ENCODE measurements around the gene ACOXL. TPM values are rescaled to one million over a fixed set of nuclear protein-coding genes. Genes with fewer than 3 reads are reported as not detected.
"Not testable (repeated sequence)": the region's sequence is repeated elsewhere in the genome, so short reads cannot be mapped to it uniquely, and the experiment has no call there.

Gene ACOXL
- under 1 TPM in 1 of 5 donors, not detected in 4; 0.10 TPM for total RNA-seq
- not detected for total RNA-seq (2013)
- 0 to 0.59 (median 0.12) reads per million in 29 experiments for total RNA-seq

GRCh38 chr2:110732422-110733413, at the start of gene ACOXL:
TSS of gene ACOXL (plus strand) at chr2:110732573. CDS start at chr2:110768390, 35,817 bp downstream.
- CTCF ChIA-PET = interaction anchor here in 1 of 2 donors (1.1 kb wide), 1 partner anchor 21 kb away, joined by 5 read pairs; no protein-coding TSS in a partner anchor
- peaks cover 0 to 41% of the 10 kb centered on the region in 2 experiments for H3K27me3 ChIP-seq (replicated peaks in 1 of 2; ENCODE audit: control insufficient read depth in 2 of 2, extremely low read depth in 1 of 2, insufficient read depth in 2 of 2, low read length in 1 of 2)

GRCh38 chr2:110682872-110683271, 49.5 kb upstream of the ACOXL start:
- DNase-seq = no peak
- ChIA-PET POLR2A (interaction anchor here in 1 of 2 donors (0.6 kb wide), 1 partner anchor 18 kb away, joined by 3 read pairs; no protein-coding TSS in a partner anchor), CTCF (no interaction called here)
- WGBS (ENCODE audit: insufficient coverage) = no CpG with 5 or more reads among the region's 1 CpG
- ATAC-seq (replicated peaks in 1 of 4) = no peak
- no peak overlapping the region for H3K27ac Mint-ChIP-seq
- Histone ChIP-seq H3K9me3 (no peaks in the 10 kb centered on the region), H3K27me3 (replicated peaks in 1 of 2; ENCODE audit: control insufficient read depth in 2 of 2, extremely low read depth in 1 of 2, insufficient read depth in 2 of 2, low read length in 1 of 2) (peaks cover 0 to 10% of the 10 kb centered on the region in 2 experiments), H3K4me1 (ENCODE audit: control insufficient read depth in 1 of 2, extremely low read depth in 1 of 2, insufficient read depth in 2 of 2, low read length in 2 of 2) (peaks cover 7 to 12% of the 10 kb centered on the region in 2 experiments), H3K27ac (ENCODE audit: low read length) (no peak overlapping the region), H3K4me3 (ENCODE audit: control insufficient read depth in 1 of 2, extremely low read depth in 1 of 2, low read length in 1 of 2) (no peak overlapping the region), H3K36me3 (ENCODE audit: control insufficient read depth in 2 of 2, extremely low read depth in 1 of 2, insufficient read depth in 1 of 2, low read length in 1 of 2) (no peaks in the 10 kb centered on the region)
- no peak overlapping the region for H3K4me3 Mint-ChIP-seq
- peaks cover 0 to 3% (median 0%) of the 10 kb centered on the region in 3 donors for H3K9me3 Mint-ChIP-seq
- no peaks in the 10 kb centered on the region for H3K27me3 Mint-ChIP-seq
- H3K36me3 Mint-ChIP-seq = no peaks in the 10 kb centered on the region
- H3K4me1 Mint-ChIP-seq = peaks cover 6 to 15% (median 13%) of the 10 kb centered on the region in 3 donors

More at GRCh38 chr2:110732422-110733413, at the start of gene ACOXL:
- Histone ChIP-seq H3K36me3 (ENCODE audit: control insufficient read depth in 2 of 2, extremely low read depth in 1 of 2, insufficient read depth in 1 of 2, low read length in 1 of 2) (no peaks in the 10 kb centered on the region), H3K4me3 (ENCODE audit: control insufficient read depth in 1 of 2, extremely low read depth in 1 of 2, low read length in 1 of 2) (peak within 1 kb of the TSS; percentile 6 to 50), H3K4me1 (ENCODE audit: control insufficient read depth in 1 of 2, extremely low read depth in 1 of 2, insufficient read depth in 2 of 2, low read length in 2 of 2) (peaks cover 0 to 14% of the 10 kb centered on the region in 2 experiments), H3K9me3 (no peaks in the 10 kb centered on the region), H3K27ac (ENCODE audit: low read length) (no peak within 1 kb of the TSS)
- peaks cover 70% of the 10 kb centered on the region in 2 donors for H3K27me3 Mint-ChIP-seq
- peak within 1 kb of the TSS; percentile 38 to 79 (median 51) for H3K4me3 Mint-ChIP-seq
- no peaks in the 10 kb centered on the region for H3K36me3 Mint-ChIP-seq
- no peaks in the 10 kb centered on the region for H3K9me3 Mint-ChIP-seq
- DNase-seq (peak in 9 of 35 experiments; percentile 5 to 22 (median 11)), ATAC-seq (replicated peaks in 1 of 4) (peak; percentile 52 to 69 (median 55))
- H3K27ac Mint-ChIP-seq = no peak within 1 kb of the TSS
- peaks cover 13 to 16% (median 16%) of the 10 kb centered on the region in 3 donors for H3K4me1 Mint-ChIP-seq
- WGBS (ENCODE audit: insufficient coverage) = 4% methylated on average over 74 of the region's 94 CpGs
- POLR2A ChIA-PET = no interaction called here

GRCh38 chr2:110687775-110688484, 44.4 kb upstream of the ACOXL start:
- H3K9me3 Mint-ChIP-seq; H3K27me3 ChIP-seq (replicated peaks in 1 of 2; ENCODE audit: control insufficient read depth in 2 of 2, extremely low read depth in 1 of 2, insufficient read depth in 2 of 2, low read length in 1 of 2); H3K27ac Mint-ChIP-seq; H3K9me3 ChIP-seq; POLR2A ChIA-PET; H3K36me3 Mint-ChIP-seq; H3K36me3 ChIP-seq (ENCODE audit: control insufficient read depth in 2 of 2, extremely low read depth in 1 of 2, insufficient read depth in 1 of 2, low read length in 1 of 2); H3K4me3 Mint-ChIP-seq; H3K4me1 ChIP-seq (ENCODE audit: control insufficient read depth in 1 of 2, extremely low read depth in 1 of 2, insufficient read depth in 2 of 2, low read length in 2 of 2); H3K27ac ChIP-seq (ENCODE audit: low read length); CTCF ChIA-PET; H3K4me3 ChIP-seq (ENCODE audit: control insufficient read depth in 1 of 2, extremely low read depth in 1 of 2, low read length in 1 of 2); ATAC-seq (replicated peaks in 1 of 4); H3K4me1 Mint-ChIP-seq; DNase-seq; H3K27me3 Mint-ChIP-seq: not testable (repeated sequence)
- WGBS (ENCODE audit: insufficient coverage) = 100% methylated on average over 1 of the region's 9 CpGs

- Mint-ChIP-seq H3K4me3 (no peak overlapping the region), H3K27me3 (peaks cover 0 to 4% of the 10 kb centered on the region in 2 donors), H3K27ac (no peak overlapping the region), H3K36me3 (no peaks in the 10 kb centered on the region), H3K9me3 (peaks cover 0 to 6% (median 5%) of the 10 kb centered on the region in 3 donors), H3K4me1 (no peaks in the 10 kb centered on the region)
- ChIA-PET POLR2A (no interaction called here), CTCF (interaction anchor here in 1 of 2 donors (0.6 to 1.0 kb wide), 2 partner anchors 11 to 30 kb away, joined by 3 to 5 read pairs; partner anchors contain the start of gene BUB1)
- Histone ChIP-seq H3K27me3 (replicated peaks in 1 of 2; ENCODE audit: control insufficient read depth in 2 of 2, extremely low read depth in 1 of 2, insufficient read depth in 2 of 2, low read length in 1 of 2) (peaks cover 0 to 2% of the 10 kb centered on the region in 2 experiments), H3K4me1 (ENCODE audit: control insufficient read depth in 1 of 2, extremely low read depth in 1 of 2, insufficient read depth in 2 of 2, low read length in 2 of 2) (no peaks in the 10 kb centered on the region), H3K36me3 (ENCODE audit: control insufficient read depth in 2 of 2, extremely low read depth in 1 of 2, insufficient read depth in 1 of 2, low read length in 1 of 2) (no peaks in the 10 kb centered on the region), H3K4me3 (ENCODE audit: control insufficient read depth in 1 of 2, extremely low read depth in 1 of 2, low read length in 1 of 2) (no peak overlapping the region), H3K9me3 (no peaks in the 10 kb centered on the region), H3K27ac (ENCODE audit: low read length) (no peak overlapping the region)
- ATAC-seq (replicated peaks in 1 of 4) (no peak), DNase-seq (no peak)
- 93% methylated on average over 4 of the region's 5 CpGs for WGBS (ENCODE audit: insufficient coverage)
These were observed 43.7 kb upstream of the ACOXL start for GRCh38 chr2:110688594-110689091.

GRCh38 chr2:110690083-110690965, 42.0 kb upstream of the ACOXL start:
- POLR2A ChIA-PET = no interaction called here
- Histone ChIP-seq H3K4me1 (ENCODE audit: control insufficient read depth in 1 of 2, extremely low read depth in 1 of 2, insufficient read depth in 2 of 2, low read length in 2 of 2) (no peaks in the 10 kb centered on the region), H3K27ac (ENCODE audit: low read length) (no peak overlapping the region), H3K27me3 (replicated peaks in 1 of 2; ENCODE audit: control insufficient read depth in 2 of 2, extremely low read depth in 1 of 2, insufficient read depth in 2 of 2, low read length in 1 of 2) (peaks cover 0 to 4% of the 10 kb centered on the region in 2 experiments), H3K4me3 (ENCODE audit: control insufficient read depth in 1 of 2, extremely low read depth in 1 of 2, low read length in 1 of 2) (no peak overlapping the region), H3K9me3 (no peaks in the 10 kb centered on the region), H3K36me3 (ENCODE audit: control insufficient read depth in 2 of 2, extremely low read depth in 1 of 2, insufficient read depth in 1 of 2, low read length in 1 of 2) (no peaks in the 10 kb centered on the region)
- Mint-ChIP-seq H3K9me3 (peaks cover 0 to 6% (median 5%) of the 10 kb centered on the region in 3 donors), H3K4me1 (no peaks in the 10 kb centered on the region), H3K27ac (no peak overlapping the region), H3K27me3 (peaks cover 3 to 4% of the 10 kb centered on the region in 2 donors), H3K36me3 (no peaks in the 10 kb centered on the region), H3K4me3 (no peak overlapping the region)
- ATAC-seq (replicated peaks in 1 of 4) (no peak), DNase-seq (no peak)
- CTCF ChIA-PET = no interaction called here
- 100% methylated on average over 2 of the region's 4 CpGs for whole genome bisulfite sequencing (ENCODE audit: insufficient coverage)
